HFF-Myc (cell line): Measurements from ENCODE around the gene RNF167.
A peak's percentile ranks its signal among the peaks of the same experiment; 100 is the strongest.

Experiments
- DNase-seq: peaks from one replicate; pipeline ENCODE4 v3.0.0-alpha.2; 2011; ENCODE audit warnings: low read depth; ENCODE audit errors: extremely low read depth
- H3K4me3 ChIP-seq: replicated peaks from 2 replicates; pipeline ENCODE4 v1.5.1; 2011; ENCODE audit warnings: low read depth, mild to moderate bottlenecking, control low read depth, low read length
- CTCF ChIP-seq: IDR thresholded peaks from 2 replicates; pipeline ENCODE4 v1.5.1; 2012; ENCODE audit warnings: mild to moderate bottlenecking, low read depth, low read length, control low read depth; ENCODE audit errors: missing control alignments

RNF167 gene

DNA sequence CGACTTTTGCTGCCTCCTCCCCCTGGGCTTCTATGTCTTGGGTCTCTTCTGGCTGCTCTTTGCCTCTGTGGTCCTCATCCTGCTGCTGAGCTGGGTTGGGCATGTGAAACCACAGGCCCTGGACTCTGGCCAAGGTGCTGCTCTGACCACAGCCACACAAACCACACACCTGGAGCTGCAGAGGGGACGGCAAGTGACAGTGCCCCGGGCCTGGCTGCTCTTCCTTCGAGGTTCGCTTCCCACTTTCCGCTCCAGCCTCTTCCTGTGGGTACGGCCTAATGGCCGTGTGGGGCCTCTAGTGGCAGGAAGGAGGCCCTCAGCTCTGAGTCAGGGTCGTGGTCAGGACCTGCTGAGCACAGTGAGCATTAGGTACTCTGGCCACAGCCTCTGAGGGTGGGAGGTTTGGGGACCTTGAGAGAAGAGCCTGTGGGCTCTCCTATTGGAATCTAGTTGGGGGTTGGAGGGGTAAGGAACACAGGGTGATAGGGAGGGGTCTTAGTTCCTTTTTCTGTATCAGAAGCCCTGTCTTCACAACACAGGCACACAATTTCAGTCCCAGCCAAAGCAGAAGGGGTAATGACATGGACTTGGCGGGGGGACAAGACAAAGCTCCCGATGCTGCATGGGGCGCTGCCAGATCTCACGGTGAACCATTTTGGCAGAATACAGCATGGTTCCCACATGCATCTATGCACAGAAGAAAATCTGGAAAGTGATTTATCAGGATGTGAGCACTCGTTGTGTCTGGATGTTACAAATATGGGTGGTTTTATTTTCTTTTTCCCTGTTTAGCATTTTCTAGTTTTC is 5.7 kb upstream of the RNF167 start:
- peak; percentile 41 for TF ChIP-seq CTCF
- H3K4me3 ChIP-seq = no peak overlapping the region
- no peak for DNase-seq

GRCh38 chr17:4935650-4936049 is 4.4 kb upstream of the RNF167 start:
- DNase-seq = no peak
- H3K4me3 ChIP-seq = no peak overlapping the region
- TF ChIP-seq CTCF = no peak

- no peak for TF ChIP-seq CTCF
- H3K4me3 ChIP-seq = no peak overlapping the region
- DNase-seq = no peak
Observed at GRCh38 chr17:4936436-4936835, 3.6 kb upstream of the RNF167 start.

GRCh38 chr17:4937553-4937952 is 2.5 kb upstream of the RNF167 start:
- no peak overlapping the region for H3K4me3 ChIP-seq
- TF ChIP-seq CTCF = no peak
- DNase-seq = no peak

DNA sequence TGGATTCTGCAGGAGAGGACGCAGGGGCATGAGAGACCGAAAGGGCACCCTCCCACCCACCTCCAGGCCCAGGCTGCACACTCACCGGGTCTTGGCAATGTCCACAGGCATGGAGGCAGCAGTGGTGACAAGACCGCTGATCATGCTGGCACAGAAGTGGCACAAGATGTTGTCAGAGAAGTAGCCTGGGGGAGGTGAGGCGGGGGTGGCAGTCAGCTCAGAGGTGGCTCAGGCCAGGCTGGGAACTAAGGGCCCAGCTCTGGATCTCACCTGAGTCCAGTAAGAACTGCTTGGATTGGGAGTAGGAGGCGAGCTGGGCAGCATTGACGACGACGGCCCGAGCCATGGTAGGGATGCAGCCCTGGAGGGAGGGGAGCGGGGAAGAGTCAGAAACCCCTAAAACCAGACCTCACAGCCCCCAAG is 2.0 kb upstream of the RNF167 start:
- peak overlapping the region; percentile 99 for H3K4me3 ChIP-seq
- DNase-seq = no peak
- TF ChIP-seq CTCF = no peak

GRCh38 chr17:4938688-4939545 is 1.2 kb upstream of the RNF167 start:
- no peak for TF ChIP-seq CTCF
- peak overlapping the region; percentile 99 for H3K4me3 ChIP-seq
- DNase-seq = no peak
